Mesenchymal stem cell (in vitro differentiated cells and primary cell): ENCODE data around the gene AGXT.

ENCODE experiments used
- DNase-seq: peaks from one replicate; pipeline ENCODE4 v3.0.0-alpha.2; 2013
- H2AFZ ChIP-seq: one replicate; pipeline ENCODE4 v1.6.1; 2013; ENCODE audit warnings: low read depth, mild to moderate bottlenecking, control low read depth, inconsistent platforms, low read length, moderate library complexity
- H2AK5ac ChIP-seq: 2 replicates; pipeline ENCODE4 v1.6.1; 2013; ENCODE audit warnings: low read length, moderate library complexity, mild to moderate bottlenecking, inconsistent platforms; ENCODE audit not compliant: severe bottlenecking
- H2BK120ac ChIP-seq: one replicate; pipeline ENCODE4 v1.6.1; 2013; ENCODE audit warnings: low read depth, mild to moderate bottlenecking, inconsistent platforms, low read length, moderate library complexity
- H2BK12ac ChIP-seq, 2 experiments: one replicate each; pipeline ENCODE4 v1.6.1; 2013; ENCODE audit warnings: inconsistent platforms in 2 of 2, low read length in 2 of 2, mild to moderate bottlenecking in 2 of 2, moderate library complexity in 2 of 2, control low read depth in 1 of 2
- H2BK15ac ChIP-seq: one replicate; pipeline ENCODE4 v1.6.1; 2013; ENCODE audit warnings: mild to moderate bottlenecking, low read depth, inconsistent platforms; ENCODE audit not compliant: poor library complexity, severe bottlenecking
- H2BK5ac ChIP-seq: 2 replicates; pipeline ENCODE4 v1.6.1; 2013; ENCODE audit warnings: low read depth, mild to moderate bottlenecking, low read length, control low read depth, inconsistent platforms; ENCODE audit not compliant: poor library complexity, severe bottlenecking
- H3K14ac ChIP-seq, 2 experiments: one replicate each; pipeline ENCODE4 v1.6.1; 2013; ENCODE audit warnings: inconsistent platforms in 2 of 2, low read length in 2 of 2, control low read depth in 1 of 2, mild to moderate bottlenecking in 1 of 2, moderate library complexity in 1 of 2
- H3K18ac ChIP-seq, 2 experiments: one replicate each; pipeline ENCODE4 v1.6.1; 2013; ENCODE audit warnings: inconsistent platforms in 2 of 2, low read length in 2 of 2, control low read depth in 1 of 2, low read depth in 1 of 2, mild to moderate bottlenecking in 1 of 2
- H3K23ac ChIP-seq, 2 experiments: one replicate each; pipeline ENCODE4 v1.6.1; 2013; ENCODE audit warnings: inconsistent platforms in 2 of 2, low read length in 2 of 2, mild to moderate bottlenecking in 2 of 2, moderate library complexity in 2 of 2, control low read depth in 1 of 2
- H3K27ac ChIP-seq: 2 replicates; pipeline ENCODE4 v1.5.1; 2013; ENCODE audit warnings: mild to moderate bottlenecking, moderate library complexity, low read length, control low read depth, inconsistent platforms; ENCODE audit not compliant: poor library complexity, severe bottlenecking
- H3K27me3 ChIP-seq, 2 experiments: 2 replicates each; pipeline versions ENCODE4 v1.6.1 to v1.7.0; 2013; ENCODE audit warnings: low read length in 2 of 2, mild to moderate bottlenecking in 2 of 2, moderate library complexity in 2 of 2, control low read depth in 1 of 2, inconsistent platforms in 1 of 2; ENCODE audit not compliant: control insufficient read depth in 1 of 2, insufficient read depth in 1 of 2
- H3K36me3 ChIP-seq, 2 experiments: 2 replicates each; pipeline versions ENCODE4 v1.6.1 to v1.7.0; 2013; ENCODE audit warnings: low read length in 2 of 2, control low read depth in 1 of 2, inconsistent platforms in 1 of 2, low read depth in 1 of 2, mild to moderate bottlenecking in 1 of 2; ENCODE audit not compliant: insufficient read depth in 2 of 2, control insufficient read depth in 1 of 2
- H3K4ac ChIP-seq, 2 experiments: one replicate each; pipeline ENCODE4 v1.6.1; 2013; ENCODE audit warnings: inconsistent platforms in 2 of 2, low read length in 2 of 2, mild to moderate bottlenecking in 2 of 2, moderate library complexity in 2 of 2, control low read depth in 1 of 2, low read depth in 1 of 2
- H3K4me1 ChIP-seq: 2 replicates; pipeline ENCODE4 v1.6.1; 2013; ENCODE audit warnings: low read depth, low read length, control low read depth; ENCODE audit not compliant: control insufficient read depth, insufficient read depth
- H3K4me2 ChIP-seq: 2 replicates; pipeline ENCODE4 v1.6.1; 2013; ENCODE audit warnings: low read length, mild to moderate bottlenecking, inconsistent platforms; ENCODE audit not compliant: poor library complexity, severe bottlenecking
- H3K4me3 ChIP-seq, 2 experiments: 2 replicates each; pipeline versions ENCODE4 v1.5.1 to v1.7.0; 2013; ENCODE audit warnings: low read length in 2 of 2, mild to moderate bottlenecking in 2 of 2, control low read depth in 1 of 2, low read depth in 1 of 2; ENCODE audit not compliant: insufficient read depth in 1 of 2
- H3K79me1 ChIP-seq: replicated peaks from 2 replicates; pipeline ENCODE4 v1.6.1; 2013; ENCODE audit warnings: mild to moderate bottlenecking, control low read depth, low read length, inconsistent platforms; ENCODE audit not compliant: poor library complexity, severe bottlenecking
- H3K9ac ChIP-seq: 2 replicates; pipeline ENCODE4 v1.7.0; 2013; ENCODE audit warnings: mild to moderate bottlenecking, low read length, moderate library complexity
- H3K9me3 ChIP-seq: 2 replicates; pipeline ENCODE4 v1.7.0; 2013; ENCODE audit warnings: mild to moderate bottlenecking, low read length; ENCODE audit not compliant: control insufficient read depth
- H4K8ac ChIP-seq: one replicate; pipeline ENCODE4 v1.6.1; 2013; ENCODE audit warnings: inconsistent platforms, mild to moderate bottlenecking, low read length, moderate library complexity
- H4K91ac ChIP-seq: one replicate; pipeline ENCODE4 v1.6.1; 2013; ENCODE audit warnings: mild to moderate bottlenecking, low read length, inconsistent platforms
- WGBS: methylation state at CpG from one replicate; pipeline ENCODE4 v1.1.7; 2013; ENCODE audit warnings: mixed read lengths; 5-methylcytosine and 5-hydroxymethylcytosine counted together

The AGXT gene

GRCh38 chr2:240846873-240847595, 21.6 kb upstream of the AGXT start:
- Histone ChIP-seq H4K8ac (no peak overlapping the region), H2AFZ (no peak overlapping the region), H4K91ac (no peak overlapping the region), H2BK15ac (no peak overlapping the region), H3K4ac (no peak overlapping the region), H3K18ac (no peak overlapping the region), H2BK12ac (no peak overlapping the region), H3K14ac (no peak overlapping the region), H3K4me3 (no peak overlapping the region), H3K27me3 (peaks cover 23 to 52% of the 10 kb centered on the region in 2 experiments), H2BK120ac (no peak overlapping the region), H3K79me1 (no peaks in the 10 kb centered on the region), H3K9ac (no peak overlapping the region), H2BK5ac (no peak overlapping the region), H3K27ac (no peak overlapping the region), H3K9me3 (peaks cover 7% of the 10 kb centered on the region), H3K4me1 (no peaks in the 10 kb centered on the region), H3K23ac (no peak overlapping the region), H3K36me3 (no peaks in the 10 kb centered on the region), H3K4me2 (no peak overlapping the region), H2AK5ac (no peak overlapping the region)
- no peak for DNase-seq
- WGBS: 85% methylated on average over 4 of the region's 5 CpGs

GRCh38 chr2:240847817-240848216, 20.8 kb upstream of the AGXT start:
- Histone ChIP-seq H3K27me3 (peaks cover 27 to 50% of the 10 kb centered on the region in 2 experiments), H3K27ac (no peak overlapping the region), H2AK5ac (no peak overlapping the region), H4K8ac (no peak overlapping the region), H2BK15ac (no peak overlapping the region), H3K4me3 (no peak overlapping the region), H3K18ac (no peak overlapping the region), H2AFZ (no peak overlapping the region), H3K23ac (no peak overlapping the region), H4K91ac (no peak overlapping the region), H3K14ac (no peak overlapping the region), H2BK120ac (no peak overlapping the region), H3K9me3 (peaks cover 7% of the 10 kb centered on the region), H3K4me2 (no peak overlapping the region), H2BK5ac (no peak overlapping the region), H2BK12ac (no peak overlapping the region), H3K9ac (no peak overlapping the region), H3K36me3 (no peaks in the 10 kb centered on the region), H3K4me1 (no peaks in the 10 kb centered on the region), H3K79me1 (no peaks in the 10 kb centered on the region), H3K4ac (no peak overlapping the region)
- 90% methylated on average over 13 of the region's 13 CpGs for WGBS
- no peak for DNase-seq

GRCh38 chr2:240848900-240849680, 19.5 kb upstream of the AGXT start:
- H3K27me3 ChIP-seq: peaks cover 21 to 49% of the 10 kb centered on the region in 2 experiments
- DNase-seq: no peak
- H2BK120ac ChIP-seq: no peak overlapping the region
- H3K4me3 ChIP-seq: no peak overlapping the region
- H4K91ac ChIP-seq: no peak overlapping the region
- no peaks in the 10 kb centered on the region for H3K4me1 ChIP-seq
- H3K14ac ChIP-seq: no peak overlapping the region
- no peak overlapping the region for H4K8ac ChIP-seq
- no peak overlapping the region for H3K9ac ChIP-seq
- H3K18ac ChIP-seq: no peak overlapping the region
- H2BK5ac ChIP-seq: no peak overlapping the region
- H3K4me2 ChIP-seq: no peak overlapping the region
- H3K9me3 ChIP-seq: peaks cover 9% of the 10 kb centered on the region
- no peak overlapping the region for H2AFZ ChIP-seq
- no peak overlapping the region for H2AK5ac ChIP-seq
- no peak overlapping the region for H3K4ac ChIP-seq
- no peak overlapping the region for H2BK12ac ChIP-seq
- H3K27ac ChIP-seq: no peak overlapping the region
- no peaks in the 10 kb centered on the region for H3K79me1 ChIP-seq
- 85% methylated on average over 9 of the region's 12 CpGs for WGBS
- no peak overlapping the region for H3K23ac ChIP-seq
- no peak overlapping the region for H2BK15ac ChIP-seq
- no peaks in the 10 kb centered on the region for H3K36me3 ChIP-seq

GRCh38 chr2:240850026-240850425, 18.6 kb upstream of the AGXT start:
- no peak overlapping the region for H2BK15ac ChIP-seq
- H3K4me1 ChIP-seq: no peaks in the 10 kb centered on the region
- no peak overlapping the region for H3K9ac ChIP-seq
- H2AFZ ChIP-seq: no peak overlapping the region
- H3K23ac ChIP-seq: no peak overlapping the region
- H2AK5ac ChIP-seq: no peak overlapping the region
- no peak overlapping the region for H3K18ac ChIP-seq
- no peak overlapping the region for H3K14ac ChIP-seq
- no peak overlapping the region for H3K4me3 ChIP-seq
- no peak overlapping the region for H4K91ac ChIP-seq
- H4K8ac ChIP-seq: no peak overlapping the region
- H3K4me2 ChIP-seq: no peak overlapping the region
- peaks cover 16 to 42% of the 10 kb centered on the region in 2 experiments for H3K27me3 ChIP-seq
- no peak overlapping the region for H2BK12ac ChIP-seq
- no peak for DNase-seq
- H3K36me3 ChIP-seq: no peaks in the 10 kb centered on the region
- 84% methylated on average over 11 of the region's 11 CpGs for WGBS
- no peak overlapping the region for H3K4ac ChIP-seq
- no peak overlapping the region for H3K27ac ChIP-seq
- H3K9me3 ChIP-seq: peaks cover 11% of the 10 kb centered on the region
- H2BK5ac ChIP-seq: no peak overlapping the region
- H2BK120ac ChIP-seq: no peak overlapping the region
- H3K79me1 ChIP-seq: no peaks in the 10 kb centered on the region
